HG02938 (cell line): ENCODE data around the gene MAP3K9.
"Not testable (repeated sequence)": the region's sequence is repeated elsewhere in the genome, so short reads cannot be mapped to it uniquely, and the experiment has no call there.

Experiments
- ATAC-seq: cut with Tn5 transposase; IDR thresholded peaks from one replicate; pipeline ENCODE4 v1.9.1; 2021; ENCODE audit warnings: mild to moderate bottlenecking, moderate library complexity; ENCODE audit not compliant: unreplicated experiment

The MAP3K9 gene

DNA sequence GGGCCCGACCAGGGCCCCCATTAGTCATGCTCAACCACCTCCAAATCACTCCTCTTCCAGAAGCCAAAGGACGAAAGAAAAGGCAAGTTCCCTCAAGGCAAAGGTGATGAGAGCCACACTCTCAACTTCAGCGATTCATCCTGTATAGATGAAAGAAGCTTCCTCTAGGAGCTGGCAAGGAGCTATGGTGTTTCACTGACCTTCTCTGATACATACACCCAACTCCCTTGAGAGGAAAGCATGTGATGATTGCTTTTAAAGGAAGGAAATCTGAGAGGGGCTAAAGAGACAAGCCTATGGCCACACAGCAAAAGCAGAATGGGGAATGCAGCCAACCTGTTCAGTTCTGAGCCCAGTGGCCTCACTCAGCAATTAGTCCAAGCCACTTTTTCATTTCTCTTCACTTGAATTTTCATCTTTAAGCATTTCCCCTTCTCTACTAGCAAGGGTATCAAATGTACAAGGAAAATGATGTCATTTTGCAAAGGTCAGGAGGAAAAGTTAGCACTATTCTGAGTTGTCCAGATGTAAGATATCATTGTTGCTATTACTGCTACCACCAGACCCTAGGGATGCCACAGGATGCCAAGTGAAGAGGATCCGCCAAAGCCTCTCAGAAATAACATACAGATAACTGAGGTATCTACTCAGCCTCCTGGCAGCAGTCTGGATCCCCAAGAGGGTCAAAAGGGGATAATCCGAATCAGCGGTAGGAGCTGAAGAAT lies 82.5 kb downstream of the MAP3K9 start:
- ATAC-seq = no peak

DNA sequence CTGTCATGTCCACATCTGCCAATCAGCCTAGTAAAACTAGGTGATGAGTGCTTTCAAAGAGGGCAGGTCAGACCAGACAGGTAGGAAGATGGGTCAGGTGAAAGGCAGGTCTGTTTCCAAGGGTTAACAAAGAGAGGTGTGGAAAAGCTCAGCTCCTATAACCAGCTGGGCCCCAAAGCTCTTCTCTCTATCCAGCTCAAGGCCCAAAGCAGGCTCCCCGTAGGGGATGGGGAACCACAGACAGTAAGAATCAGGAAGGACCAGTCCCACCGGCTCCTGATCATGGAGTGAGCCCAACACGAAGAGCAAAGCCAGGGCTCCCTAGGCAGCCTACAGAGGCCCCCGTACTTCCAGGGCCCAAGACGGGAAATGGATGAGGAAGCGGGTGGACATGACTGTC lies 84.4 kb downstream of the MAP3K9 start:
- ATAC-seq = no peak

DNA sequence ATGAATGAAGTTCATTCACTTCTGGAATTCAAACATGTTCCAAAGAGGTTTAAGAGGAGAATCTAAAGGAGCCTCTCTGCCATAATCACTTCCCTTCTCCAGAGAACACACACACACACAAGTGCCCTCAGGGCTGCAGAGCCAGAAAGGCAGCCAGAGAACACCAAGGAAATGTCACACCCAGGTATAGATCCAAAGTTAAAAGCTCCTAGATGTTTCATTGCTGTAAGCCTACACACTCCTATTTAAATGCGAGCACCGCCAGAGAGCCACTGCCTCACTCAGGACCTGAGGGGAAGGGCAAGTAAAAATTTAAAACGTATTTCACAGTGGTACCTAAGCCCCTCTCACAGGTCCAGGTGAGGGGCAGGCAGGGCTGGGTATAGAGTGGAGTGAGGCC lies 85.2 kb downstream of the MAP3K9 start:
- ATAC-seq = no peak

DNA sequence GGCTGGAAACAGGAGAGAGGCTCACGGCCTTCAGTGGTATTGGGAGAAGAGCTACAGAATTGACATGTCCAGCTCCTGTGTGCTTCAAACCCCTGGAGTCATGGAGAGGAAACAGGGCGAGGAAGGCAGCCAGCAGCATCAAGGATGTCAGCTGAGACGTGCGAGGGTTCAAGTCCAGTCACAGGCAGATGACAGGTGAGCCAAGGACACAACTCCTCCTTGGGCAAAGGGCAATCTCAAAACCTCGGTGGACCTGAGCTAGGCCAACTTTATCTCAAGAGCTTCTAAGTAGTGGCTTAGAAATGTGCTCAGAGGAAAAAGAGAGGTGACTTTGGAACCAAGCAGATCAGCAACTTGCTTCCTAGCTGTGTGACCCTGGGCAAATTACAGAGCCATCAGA lies 86.0 kb downstream of the MAP3K9 start:
- no peak for ATAC-seq

DNA sequence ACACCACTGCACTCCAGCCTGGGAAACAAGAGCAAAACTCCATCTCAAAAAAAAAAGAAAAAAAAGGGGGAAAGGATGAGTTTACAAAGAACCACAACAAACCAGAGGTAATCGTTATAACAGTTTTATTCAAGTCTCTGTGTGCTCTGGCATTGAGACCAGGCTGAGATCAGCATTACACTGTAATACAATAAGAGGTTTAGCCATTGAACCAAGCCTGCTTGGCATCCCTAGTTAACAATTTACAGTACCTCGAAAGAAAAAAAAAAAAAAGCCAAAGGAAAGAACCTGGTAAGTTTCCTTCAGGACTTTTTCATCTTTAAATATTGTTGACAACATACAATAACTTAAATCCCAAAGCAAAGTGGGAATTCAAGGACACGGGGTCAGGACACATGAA lies 86.9 kb downstream of the MAP3K9 start:
- ATAC-seq = no peak

DNA sequence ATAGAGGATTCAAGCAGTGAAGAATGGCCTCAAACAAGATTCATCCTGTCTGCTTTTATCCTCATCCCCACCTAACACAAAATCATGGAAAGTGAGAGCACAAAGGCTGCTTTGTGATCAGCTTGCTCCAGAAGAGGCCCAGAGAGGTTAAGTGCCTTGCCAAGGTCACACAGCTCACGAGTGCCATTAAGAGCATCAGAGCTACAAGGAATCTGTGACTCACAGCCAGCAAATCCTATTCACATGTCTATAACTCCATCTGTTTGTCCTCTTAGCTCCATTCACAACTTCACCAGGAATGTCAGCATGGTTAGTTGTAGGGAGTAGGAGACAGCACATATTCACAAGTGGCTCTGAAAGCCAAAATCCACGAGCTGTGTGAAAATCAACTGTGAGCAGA lies 87.8 kb downstream of the MAP3K9 start:
- ATAC-seq = no peak

DNA sequence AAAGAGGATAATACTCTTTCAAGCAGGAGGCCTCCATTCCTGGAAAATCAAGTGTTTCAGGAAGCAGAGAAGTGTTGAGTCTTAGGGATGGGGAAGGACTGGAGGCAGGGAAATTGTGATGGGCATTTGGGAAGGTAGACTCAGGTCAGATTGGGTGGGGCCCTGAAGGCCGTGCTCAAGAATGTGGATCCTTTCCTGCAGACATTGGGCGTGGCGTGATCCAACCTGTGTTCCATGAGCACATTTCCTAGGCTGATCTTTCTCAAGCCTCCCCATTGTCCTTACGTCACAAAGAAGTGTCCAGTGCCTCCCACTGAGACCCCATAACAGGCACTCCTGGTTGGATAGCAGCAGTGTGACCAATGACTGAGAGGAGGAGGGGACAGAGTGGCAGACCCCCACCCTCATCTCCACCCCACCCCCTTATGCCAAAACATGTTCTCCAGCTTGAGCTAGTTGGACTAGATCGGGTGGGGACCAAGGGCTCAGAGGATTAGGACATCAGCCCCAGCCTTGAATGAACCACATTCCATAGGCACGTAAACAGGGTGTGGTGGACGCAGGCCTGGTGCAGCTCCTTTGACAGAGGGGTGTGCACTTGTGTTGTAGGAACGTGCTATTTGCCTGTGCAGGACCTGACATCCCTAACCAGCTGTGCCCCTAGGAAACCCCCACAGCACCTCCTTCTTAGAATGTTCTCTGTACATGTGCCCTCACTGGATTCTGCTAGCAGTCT lies 90.8 kb downstream of the MAP3K9 start:
- ATAC-seq = no peak

DNA sequence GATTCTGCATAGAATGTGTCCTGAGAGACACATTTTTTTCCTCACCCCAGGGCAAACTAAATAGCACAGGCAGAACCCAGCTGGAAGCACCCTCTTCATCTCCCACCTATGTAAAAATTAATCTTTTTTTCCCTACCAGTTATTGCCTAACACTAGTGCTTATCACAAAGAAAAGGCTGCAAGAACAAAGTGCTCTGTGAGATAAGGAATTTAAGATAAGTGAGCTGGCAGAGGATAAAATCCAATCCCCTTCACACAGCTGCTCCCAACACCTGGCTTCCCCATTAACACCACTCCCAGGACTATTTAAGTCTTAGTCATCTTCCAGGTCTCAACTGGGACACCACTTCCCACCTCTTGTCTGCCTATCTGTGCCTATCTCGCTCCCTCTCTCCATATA lies 92.4 kb downstream of the MAP3K9 start:
- no peak for ATAC-seq

DNA sequence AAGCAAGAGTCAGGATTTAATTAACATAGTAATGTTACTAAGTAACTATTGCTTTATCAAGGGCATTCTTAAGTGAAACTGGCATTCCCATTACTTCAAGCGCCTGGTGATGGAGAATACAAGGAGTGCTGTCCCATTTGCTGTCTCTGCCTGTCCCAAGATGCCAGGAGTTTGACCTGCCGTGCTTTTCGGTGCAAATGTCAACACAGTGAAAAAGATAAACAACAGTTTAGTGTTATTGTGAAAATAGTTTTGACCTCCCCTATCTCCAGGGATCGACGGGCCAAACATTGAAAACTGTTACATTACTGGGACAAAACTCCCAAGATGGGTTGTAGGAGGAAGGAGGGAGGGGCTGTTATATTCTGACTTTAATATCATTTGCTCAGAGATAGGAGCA lies 92.8 kb downstream of the MAP3K9 start:
- no peak for ATAC-seq

DNA sequence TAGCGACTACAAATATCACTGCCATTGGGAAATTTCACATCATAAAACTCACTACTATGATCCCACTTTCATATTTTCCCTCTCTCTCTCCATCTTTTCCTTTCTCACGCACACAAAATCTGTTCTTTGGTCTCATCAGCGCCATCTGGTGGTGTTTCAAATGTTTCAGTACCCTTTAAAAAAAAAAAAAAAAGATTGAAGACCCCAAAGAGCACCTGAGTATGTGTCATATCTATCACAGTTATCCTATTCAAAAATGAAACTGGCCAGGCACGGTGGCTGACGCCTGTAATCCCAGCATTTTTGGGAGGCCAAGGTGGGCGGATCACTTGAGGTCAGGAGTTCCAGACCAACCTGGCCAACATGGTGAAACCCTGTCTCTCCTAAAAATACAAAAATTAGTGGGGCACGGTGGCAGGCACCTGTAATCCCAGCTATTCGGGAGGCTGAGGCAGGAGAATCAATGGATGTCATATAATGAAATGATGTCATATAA lies 95.2 kb downstream of the MAP3K9 start:
- ATAC-seq = no peak

DNA sequence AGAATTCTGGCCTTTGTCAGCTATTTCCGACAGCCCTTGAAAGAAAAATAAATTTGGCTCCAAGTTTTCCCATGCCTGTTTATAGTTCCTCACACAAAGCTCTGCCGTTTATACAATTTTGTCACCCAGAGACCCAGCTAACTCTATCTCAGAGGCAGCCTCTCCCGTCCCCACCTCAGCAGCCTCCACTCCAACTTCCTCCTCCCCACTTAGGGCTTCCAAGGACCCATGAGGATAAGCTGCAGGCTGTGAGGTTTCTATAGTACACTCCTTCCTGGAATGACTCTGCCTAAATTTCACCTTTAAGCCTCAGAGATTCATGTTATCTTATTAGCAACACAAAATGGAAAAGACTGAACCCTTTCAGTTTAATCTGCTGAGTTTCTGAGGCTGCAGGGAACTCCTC lies 95.8 kb downstream of the MAP3K9 start:
- ATAC-seq = no peak

DNA sequence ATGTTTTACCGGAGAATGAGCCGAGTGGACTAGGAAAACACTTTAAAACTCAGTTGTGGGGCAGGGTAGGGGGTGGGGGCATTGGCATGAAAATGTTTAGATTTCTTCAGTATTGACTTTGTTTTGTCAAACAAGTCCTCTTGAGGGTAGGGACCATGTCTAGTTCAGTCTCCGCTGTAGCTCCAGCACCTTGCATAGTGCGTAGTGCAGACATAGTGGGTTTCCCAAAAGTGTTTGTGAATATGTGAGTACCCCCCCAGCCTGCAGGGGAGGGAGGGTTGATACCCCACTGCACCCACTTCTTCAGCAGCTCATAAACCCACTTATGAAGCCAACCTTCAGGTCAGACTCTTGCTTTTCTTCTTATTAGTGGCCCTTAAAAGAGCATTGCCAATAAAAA lies 96.2 kb downstream of the MAP3K9 start:
- ATAC-seq = no peak

DNA sequence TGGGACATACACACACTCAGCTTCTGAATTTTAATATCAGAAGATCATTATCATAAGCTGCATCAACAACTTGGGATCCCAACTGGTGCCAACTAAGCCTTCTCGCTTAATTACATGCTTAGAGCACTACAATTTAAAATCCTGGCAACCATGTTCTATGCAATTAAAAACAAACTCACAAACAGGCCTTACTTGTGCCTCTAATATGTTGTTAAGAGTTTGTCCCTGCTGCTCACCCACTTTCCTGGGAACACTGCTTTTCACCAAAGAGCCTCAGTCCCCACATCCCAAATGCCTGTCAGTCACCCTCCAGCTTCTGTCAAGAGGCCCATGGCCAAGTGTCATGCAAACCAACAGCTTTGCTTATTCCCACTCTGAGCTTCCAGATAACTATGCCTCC lies 97.9 kb downstream of the MAP3K9 start:
- ATAC-seq = no peak

DNA sequence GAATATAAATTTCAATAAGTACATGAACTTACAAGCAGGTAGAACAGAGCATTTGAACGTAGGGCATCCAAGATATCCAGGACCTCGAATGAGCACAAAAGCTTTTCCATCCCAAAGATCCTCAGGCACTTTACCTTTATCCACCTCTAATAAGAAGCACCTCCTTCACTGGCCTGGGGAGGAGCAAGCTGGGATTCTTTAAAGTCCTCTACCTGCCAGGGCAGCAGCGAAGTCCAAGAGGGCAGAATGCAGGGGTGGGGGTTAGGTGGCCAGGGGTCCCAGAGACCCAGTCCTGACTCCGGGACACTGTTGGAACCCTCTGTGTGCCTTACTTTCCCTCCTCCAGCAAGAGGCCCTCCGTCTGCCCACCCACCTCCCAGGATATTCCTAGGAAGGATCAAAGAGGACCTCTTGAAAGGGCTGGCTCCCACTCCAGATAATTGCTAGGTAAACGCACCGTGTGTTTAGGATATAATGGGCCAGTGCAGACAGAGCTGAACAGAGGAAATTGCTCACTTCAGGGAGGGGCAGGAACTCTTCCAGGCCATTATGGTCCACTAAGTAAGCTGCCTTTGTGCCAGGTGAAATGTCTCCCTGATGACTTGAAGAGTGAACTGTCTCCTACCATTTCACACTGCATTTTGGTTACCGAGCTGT lies 99.5 kb downstream of the MAP3K9 start:
- ATAC-seq = no peak

DNA sequence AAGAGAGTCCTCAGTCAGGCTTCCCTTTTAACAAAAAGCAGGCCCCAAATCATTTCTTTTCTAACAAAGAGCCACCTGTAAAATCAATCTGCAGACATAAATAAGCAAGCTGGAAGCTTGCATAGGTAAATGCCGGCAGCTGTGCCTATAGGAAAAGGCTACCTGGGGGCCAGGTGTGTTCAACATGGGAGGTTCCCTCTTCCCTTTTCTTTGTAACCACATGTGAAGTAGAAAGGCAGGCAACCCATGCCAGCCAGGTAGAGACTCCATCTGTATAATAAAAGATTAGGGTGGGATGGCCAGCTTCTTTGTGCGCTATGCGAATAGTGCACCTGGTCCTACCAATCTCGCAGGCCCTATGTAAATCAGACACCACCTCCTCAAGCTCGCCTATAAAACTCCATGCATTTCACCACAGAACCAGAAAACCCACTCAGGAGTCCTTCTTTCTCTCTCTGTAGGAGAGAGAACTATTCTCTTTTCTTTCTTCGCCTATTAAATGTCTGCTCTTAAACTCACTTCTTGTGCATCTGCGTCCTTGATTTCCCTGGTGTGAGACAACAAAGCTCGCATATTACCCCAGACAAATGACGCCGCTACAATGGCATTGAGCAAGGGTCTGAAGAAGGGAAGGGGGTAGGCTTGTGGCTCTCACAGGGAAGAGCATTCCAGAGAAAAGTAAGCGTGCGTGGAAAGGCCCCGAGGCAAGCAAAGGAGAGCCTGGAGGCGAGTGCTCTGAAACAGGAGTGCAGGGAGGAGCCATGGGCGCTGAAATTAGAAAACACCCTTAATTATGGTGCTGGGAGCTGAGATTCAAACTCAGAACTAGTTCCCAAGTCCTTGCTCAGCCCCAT lies 100.4 kb downstream of the MAP3K9 start:
- no peak for ATAC-seq

DNA sequence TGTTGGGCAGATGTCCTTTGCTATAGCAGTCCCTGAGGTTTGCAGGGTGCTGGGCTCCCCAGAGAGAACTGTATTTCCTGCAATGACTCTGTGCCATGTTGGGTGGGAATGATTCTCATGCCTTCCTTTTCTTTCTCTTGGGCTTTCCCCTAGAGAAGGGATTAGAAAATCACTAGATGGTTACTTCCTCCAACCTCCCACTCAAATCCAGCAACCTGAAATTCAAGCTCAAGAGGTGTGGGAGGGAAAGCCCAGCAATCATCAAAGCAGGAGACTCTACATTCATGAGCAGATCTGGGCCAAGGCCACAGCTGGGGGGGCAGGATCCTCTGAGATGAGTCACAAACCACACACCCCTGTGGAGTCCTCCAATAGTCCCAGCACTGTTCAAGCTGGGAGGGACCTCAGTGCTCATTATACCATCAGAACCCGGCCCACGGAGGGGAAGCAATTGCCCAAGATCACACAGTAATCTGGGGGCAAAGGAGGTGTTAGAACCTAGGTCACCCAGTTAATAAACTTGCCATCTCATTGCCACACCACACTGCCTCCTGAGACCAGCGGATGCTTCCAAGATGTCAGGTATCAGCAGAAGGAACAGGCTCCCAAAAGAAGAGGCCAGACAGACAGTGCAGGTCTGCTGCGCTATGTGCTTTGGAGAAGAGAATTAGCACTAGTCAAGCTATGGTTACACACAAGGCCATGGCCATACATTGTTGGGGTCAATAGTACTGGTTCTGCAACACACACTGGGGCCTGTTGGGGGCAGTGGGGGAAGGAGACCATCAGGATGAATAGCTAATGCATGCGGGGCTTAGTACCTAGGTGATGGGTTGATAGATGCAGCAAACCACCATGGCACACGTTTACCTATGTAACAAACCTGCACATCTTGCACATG lies 101.9 kb downstream of the MAP3K9 start:
- ATAC-seq = peak; percentile 67

DNA sequence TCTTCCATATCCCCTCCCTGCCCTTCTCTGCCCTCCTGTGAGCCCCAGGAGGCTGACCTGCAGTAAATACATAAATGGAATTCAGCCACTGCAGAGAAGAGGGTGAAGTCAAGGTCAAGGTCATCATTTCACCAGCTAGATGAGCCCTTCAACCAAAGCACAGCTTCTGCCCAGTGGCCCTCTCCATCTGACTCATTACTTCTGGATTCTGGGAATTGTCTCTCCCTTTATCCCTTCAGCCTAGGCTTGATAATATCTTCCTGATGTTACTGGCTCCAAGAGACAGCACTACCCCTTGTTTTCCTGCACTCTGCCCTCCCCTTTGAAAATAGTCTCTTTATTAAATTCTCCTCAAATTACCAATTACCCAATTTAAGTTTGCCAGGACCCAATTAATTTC lies 103.1 kb downstream of the MAP3K9 start:
- ATAC-seq = no peak

DNA sequence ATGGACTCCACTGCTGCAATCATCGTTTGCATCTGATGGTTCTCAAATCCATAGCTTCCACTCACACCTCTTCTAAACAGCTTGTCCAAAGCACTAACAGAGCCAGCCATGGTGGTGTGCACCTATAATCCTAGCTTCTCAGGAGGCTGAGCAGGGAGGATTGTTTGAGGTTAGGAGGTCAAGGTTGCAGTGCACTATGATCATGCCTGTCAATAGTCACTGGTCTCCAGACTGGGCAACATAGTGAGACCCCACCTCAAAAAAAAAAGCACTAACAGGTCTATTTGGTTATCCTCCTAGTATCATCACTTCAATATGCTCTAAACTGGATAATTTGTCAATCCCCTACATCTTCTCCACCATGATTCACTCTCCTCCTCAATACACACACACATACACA lies 104.4 kb downstream of the MAP3K9 start:
- ATAC-seq = no peak

DNA sequence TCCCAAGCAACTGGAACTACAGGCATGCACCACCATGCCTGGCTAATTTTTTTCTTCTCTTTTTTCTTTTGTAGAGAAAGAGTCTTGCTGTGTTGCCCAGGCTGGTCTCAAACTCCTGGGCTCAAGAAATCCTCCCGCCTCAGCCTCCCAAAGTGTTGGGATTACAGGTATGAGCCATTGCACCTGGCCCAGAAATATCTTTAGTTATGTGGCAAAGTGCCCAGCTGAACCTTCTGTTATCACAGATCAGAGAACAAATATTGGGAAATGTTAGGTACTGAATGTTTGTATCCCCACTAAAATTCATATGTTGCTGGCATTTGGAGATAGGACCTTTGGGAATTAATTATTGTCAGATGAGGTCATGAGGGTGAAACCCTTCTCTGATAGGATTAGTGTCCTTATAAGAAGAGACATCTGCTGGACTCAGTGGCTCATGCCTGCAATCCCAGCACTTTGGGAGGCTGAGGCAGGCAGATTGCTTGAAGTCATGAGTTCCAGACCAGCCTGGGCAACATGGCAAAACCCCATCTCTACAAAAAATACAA lies 105.6 kb downstream of the MAP3K9 start:
- not testable (repeated sequence) for ATAC-seq

DNA sequence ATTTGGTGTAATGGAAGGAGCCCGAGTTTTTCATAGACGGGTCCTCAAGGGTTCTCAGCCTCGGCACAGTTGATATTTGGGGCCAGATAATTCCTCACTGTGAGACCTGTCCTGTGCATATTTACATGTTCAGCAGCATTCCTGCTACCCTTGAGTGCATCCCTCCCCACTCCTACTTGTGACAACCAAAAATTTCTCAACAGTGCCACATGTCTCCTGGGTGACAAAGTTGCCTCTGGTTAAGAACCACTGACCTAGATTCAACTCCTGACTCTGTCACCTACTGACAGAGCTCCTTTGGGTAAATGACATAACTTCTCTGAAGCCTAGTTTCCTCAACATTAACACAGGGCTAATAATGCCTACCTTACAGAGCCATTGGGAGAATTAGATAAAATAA lies 107.2 kb downstream of the MAP3K9 start:
- ATAC-seq = no peak
